ENCODE data around the gene SCRT2. TPM values are rescaled to one million over a fixed set of nuclear protein-coding genes. Genes with fewer than 3 reads are reported as not detected.

The SCRT2 gene
- total and polyA plus RNA-seq, 2 of the 4 experiments (the other 2 are of a cell fraction) = not detected

DNA sequence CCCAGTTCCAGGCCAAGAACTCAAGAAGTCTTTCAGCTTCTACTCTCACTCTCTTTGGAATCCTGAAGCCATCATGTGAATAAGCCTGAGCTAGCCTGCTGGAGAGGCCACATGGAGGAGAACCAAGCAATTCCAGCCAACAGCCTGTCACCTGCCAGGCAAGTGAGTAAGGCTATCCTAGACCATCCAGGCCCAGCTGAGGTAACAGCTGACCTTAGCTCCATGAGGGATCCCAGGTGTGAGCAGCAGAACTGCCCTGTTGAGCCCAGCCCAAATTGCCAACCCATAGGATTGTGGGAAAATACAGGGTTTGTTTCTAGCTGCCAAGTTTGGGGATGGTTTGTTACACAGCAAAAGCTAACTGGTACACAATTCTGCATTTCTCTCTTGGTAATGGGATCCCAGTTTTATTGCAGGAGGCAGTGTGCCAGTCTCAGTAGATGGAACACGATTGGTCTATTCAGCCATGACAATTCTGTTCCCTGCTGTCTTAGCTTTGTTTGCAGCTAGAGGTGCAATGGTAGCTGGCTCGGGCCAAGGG, 28.1 kb downstream of the SCRT2 start:
- no peak for DNase-seq
- Histone ChIP-seq H3K4me1 (ENCODE audit: control insufficient read depth, insufficient read depth, low read length) (peaks cover 7% of the 10 kb centered on the region), H2AK5ac (ENCODE audit: low read depth, low read length) (no peak overlapping the region), H3K79me1 (ENCODE audit: low read depth in 1 of 2, low read length in 2 of 2) (peaks cover 40 to 54% of the 10 kb centered on the region in 2 experiments), H3K18ac (ENCODE audit: low read depth, low read length) (no peak overlapping the region), H4K8ac (ENCODE audit: low read depth in 2 of 2, low read length in 2 of 2) (no peak overlapping the region), H2BK5ac (ENCODE audit: low read depth, low read length, poor library complexity, severe bottlenecking) (no peak overlapping the region), H3K4me2 (ENCODE audit: low read depth, low read length) (no peak overlapping the region), H2BK120ac (ENCODE audit: low read depth, low read length) (no peak overlapping the region), H3K27me3 (ENCODE audit: control insufficient read depth, insufficient read depth, low read length) (no peaks in the 10 kb centered on the region), H4K91ac (ENCODE audit: insufficient read depth, low read depth, low read length) (no peak overlapping the region), H3K9ac (ENCODE audit: low read depth, low read length) (no peak overlapping the region), H3K9me3 (ENCODE audit: control insufficient read depth, insufficient read depth, low read length) (no peaks in the 10 kb centered on the region), H3K27ac (ENCODE audit: insufficient read depth, low read length) (no peak overlapping the region), H4K5ac (ENCODE audit: low read depth, low read length) (no peak overlapping the region), H2BK15ac (ENCODE audit: low read depth, low read length) (no peak overlapping the region), H2BK20ac (ENCODE audit: low read depth, low read length) (no peak overlapping the region), H3K23ac (ENCODE audit: low read depth, low read length) (no peak overlapping the region), H3K36me3 (ENCODE audit: control insufficient read depth, insufficient read depth, low read length) (peaks cover 36% of the 10 kb centered on the region), H3K4me3 (ENCODE audit: insufficient read depth, low read depth, low read length) (no peak overlapping the region), H3K4ac (ENCODE audit: low read depth, low read length) (no peak overlapping the region), H3K14ac (replicated peaks; ENCODE audit: low read depth, low read length) (no peak overlapping the region), H3K9me1 (ENCODE audit: insufficient read depth, low read length) (no peaks in the 10 kb centered on the region), H2AFZ (replicated peaks; ENCODE audit: low read length, poor library complexity) (no peak overlapping the region), H2AK9ac (replicated peaks; ENCODE audit: low read depth, low read length, poor library complexity) (no peak overlapping the region), H4K20me1 (ENCODE audit: insufficient read depth, low read length) (peaks cover 52% of the 10 kb centered on the region), H3K56ac (ENCODE audit: extremely low read depth, insufficient read depth, low read length) (no peak overlapping the region)
- ChIA-PET CTCF (interaction anchor here (1.3 kb wide), 1 partner anchor 85 kb away, joined by 3 read pairs; no protein-coding TSS in a partner anchor), POLR2A (ENCODE audit: unreplicated experiment) (no interaction called here)
- in situ Hi-C loops (cut with MboI; ENCODE audit: low sequenced_read_pairs) = loop anchor here (5.0 kb wide), 1 partner anchor 85 kb away; no protein-coding TSS in a partner anchor
- dilution Hi-C loops (cut with HindIII; ENCODE audit: low sequenced_read_pairs, unreplicated experiment) = no loop called here
- intact Hi-C loops (cut with micrococcal nuclease) = loop anchor here (5.0 kb wide), 1 partner anchor 90 kb away; no protein-coding TSS in a partner anchor
- BruUV-seq (replicated peaks) = no TSS peak
- TF ChIP-seq POLR2A (IDR thresholded peaks at IDR 0.05; ENCODE audit: low read depth, low read length) (no peak; the same call in 1 of the 2 replicates), BHLHE40 (IDR thresholded peaks at IDR 0.05; ENCODE audit: low read depth, low read length) (no peak), CEBPB (IDR thresholded peaks at IDR 0.05; ENCODE audit: low read depth, low read length) (no peak), NFE2L2 (IDR thresholded peaks at IDR 0.05; ENCODE audit: low read depth, low read length) (no peak), RAD21 (IDR thresholded peaks at IDR 0.05; ENCODE audit: low read length) (no peak), CHD1 (IDR thresholded peaks at IDR 0.05; ENCODE audit: low read depth, low read length) (no peak), RCOR1 (IDR thresholded peaks at IDR 0.05; ENCODE audit: insufficient replicate concordance, low read length) (no peak), RFX5 (IDR thresholded peaks at IDR 0.05; ENCODE audit: low read depth, low read length) (no peak), FOS (IDR thresholded peaks at IDR 0.05; ENCODE audit: low read depth, low read length) (no peak), MXI1 (IDR thresholded peaks at IDR 0.05; ENCODE audit: borderline replicate concordance, low read depth, low read length) (no peak)
- TF ChIP-seq, protein P1, sequence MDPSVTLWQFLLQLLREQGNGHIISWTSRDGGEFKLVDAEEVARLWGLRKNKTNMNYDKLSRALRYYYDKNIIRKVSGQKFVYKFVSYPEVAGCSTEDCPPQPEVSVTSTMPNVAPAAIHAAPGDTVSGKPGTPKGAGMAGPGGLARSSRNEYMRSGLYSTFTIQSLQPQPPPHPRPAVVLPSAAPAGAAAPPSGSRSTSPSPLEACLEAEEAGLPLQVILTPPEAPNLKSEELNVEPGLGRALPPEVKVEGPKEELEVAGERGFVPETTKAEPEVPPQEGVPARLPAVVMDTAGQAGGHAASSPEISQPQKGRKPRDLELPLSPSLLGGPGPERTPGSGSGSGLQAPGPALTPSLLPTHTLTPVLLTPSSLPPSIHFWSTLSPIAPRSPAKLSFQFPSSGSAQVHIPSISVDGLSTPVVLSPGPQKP (IDR thresholded peaks at IDR 0.05; ENCODE audit: borderline replicate concordance, low read depth, low read length) = no peak
- TF ChIP-seq, protein P2, sequence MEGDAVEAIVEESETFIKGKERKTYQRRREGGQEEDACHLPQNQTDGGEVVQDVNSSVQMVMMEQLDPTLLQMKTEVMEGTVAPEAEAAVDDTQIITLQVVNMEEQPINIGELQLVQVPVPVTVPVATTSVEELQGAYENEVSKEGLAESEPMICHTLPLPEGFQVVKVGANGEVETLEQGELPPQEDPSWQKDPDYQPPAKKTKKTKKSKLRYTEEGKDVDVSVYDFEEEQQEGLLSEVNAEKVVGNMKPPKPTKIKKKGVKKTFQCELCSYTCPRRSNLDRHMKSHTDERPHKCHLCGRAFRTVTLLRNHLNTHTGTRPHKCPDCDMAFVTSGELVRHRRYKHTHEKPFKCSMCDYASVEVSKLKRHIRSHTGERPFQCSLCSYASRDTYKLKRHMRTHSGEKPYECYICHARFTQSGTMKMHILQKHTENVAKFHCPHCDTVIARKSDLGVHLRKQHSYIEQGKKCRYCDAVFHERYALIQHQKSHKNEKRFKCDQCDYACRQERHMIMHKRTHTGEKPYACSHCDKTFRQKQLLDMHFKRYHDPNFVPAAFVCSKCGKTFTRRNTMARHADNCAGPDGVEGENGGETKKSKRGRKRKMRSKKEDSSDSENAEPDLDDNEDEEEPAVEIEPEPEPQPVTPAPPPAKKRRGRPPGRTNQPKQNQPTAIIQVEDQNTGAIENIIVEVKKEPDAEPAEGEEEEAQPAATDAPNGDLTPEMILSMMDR (conservative IDR thresholded peaks at IDR 0.05; ENCODE audit: low read depth, low read length) = no peak
- TF ChIP-seq, protein P3, sequence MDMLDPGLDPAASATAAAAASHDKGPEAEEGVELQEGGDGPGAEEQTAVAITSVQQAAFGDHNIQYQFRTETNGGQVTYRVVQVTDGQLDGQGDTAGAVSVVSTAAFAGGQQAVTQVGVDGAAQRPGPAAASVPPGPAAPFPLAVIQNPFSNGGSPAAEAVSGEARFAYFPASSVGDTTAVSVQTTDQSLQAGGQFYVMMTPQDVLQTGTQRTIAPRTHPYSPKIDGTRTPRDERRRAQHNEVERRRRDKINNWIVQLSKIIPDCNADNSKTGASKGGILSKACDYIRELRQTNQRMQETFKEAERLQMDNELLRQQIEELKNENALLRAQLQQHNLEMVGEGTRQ (IDR thresholded peaks at IDR 0.05; ENCODE audit: low read depth, low read length) = no peak
- no CpG with 5 or more reads among the region's 2 CpGs for WGBS, 2 experiments (ENCODE audit: extremely low coverage in 2 of 2, insufficient read length in 1 of 2)
- ATAC-seq (ENCODE audit: low read depth) = no peak
